HG03045 (cell line): ENCODE measurements around the gene MPPED2.

Source experiments
- ATAC-seq: cut with Tn5 transposase; IDR thresholded peaks from one replicate; pipeline ENCODE4 v1.9.1; 2021; ENCODE audit warnings: mild to moderate bottlenecking, moderate library complexity; ENCODE audit not compliant: unreplicated experiment

Gene MPPED2

DNA sequence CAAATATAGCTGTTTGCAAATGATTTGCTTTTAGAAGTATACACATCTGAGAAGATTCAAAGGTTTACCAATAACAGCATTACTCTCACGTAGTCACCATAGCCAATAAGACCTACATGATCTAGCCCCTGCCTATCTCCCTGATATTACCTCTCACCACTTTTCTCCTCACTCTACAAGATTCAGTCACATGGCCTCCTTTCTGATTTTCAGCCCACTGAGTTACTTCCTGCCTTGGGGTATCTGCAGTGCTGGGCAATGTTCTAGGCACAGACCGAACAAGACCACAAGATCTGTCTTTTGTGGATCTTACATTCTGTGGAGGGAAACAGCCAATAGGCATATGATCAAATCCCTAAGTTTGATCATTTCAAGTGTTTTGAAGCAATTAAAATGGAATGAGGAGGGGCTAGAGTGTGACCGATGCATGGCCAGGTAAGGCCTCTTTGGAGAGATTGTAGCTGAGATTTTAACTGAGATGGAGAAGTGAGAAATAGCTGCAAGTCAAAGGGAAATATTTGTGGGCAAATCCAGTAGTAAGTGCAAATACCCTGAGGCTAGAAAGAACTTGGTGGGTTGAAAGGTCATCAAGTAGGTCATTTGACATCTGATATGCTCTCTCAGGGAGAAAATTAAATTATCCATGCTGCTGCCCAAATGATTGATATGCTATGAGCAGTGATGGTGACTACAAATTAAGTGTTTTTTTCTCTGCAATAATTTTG, 220.2 kb downstream of the MPPED2 start:
- ATAC-seq, result no peak

DNA sequence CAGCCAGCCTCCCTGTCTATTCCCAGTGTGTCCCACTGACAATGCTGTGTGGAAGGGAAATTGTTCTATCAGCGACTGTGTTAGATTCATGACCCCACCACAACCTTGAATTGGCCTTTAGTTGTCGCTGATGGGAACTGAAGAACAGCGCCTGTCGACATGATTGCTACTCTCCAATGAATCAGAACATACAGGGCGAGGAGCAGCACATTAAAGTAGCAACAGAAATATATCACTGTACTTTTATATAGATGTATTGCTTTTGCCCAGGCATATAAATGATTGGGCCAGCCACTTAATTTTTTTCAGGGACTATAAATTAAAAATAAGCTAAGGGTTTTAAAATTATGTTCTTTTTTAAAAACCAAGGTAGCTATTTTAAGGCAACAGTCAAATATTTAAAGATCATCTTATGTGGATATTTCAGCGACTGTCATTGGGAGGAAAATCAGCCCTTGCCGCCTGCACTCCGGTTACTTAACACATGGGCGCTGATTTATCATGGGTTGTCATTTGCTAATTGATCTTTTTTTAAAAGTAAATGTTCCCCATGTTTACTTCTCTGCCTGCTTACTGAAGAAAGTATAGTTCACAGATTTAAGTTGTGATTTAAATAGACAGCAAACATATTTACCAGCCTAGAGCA, 221.2 kb downstream of the MPPED2 start:
- no peak for ATAC-seq

GRCh38 chr11:30364139-30364836, 221.9 kb downstream of the MPPED2 start:
- no peak for ATAC-seq

DNA sequence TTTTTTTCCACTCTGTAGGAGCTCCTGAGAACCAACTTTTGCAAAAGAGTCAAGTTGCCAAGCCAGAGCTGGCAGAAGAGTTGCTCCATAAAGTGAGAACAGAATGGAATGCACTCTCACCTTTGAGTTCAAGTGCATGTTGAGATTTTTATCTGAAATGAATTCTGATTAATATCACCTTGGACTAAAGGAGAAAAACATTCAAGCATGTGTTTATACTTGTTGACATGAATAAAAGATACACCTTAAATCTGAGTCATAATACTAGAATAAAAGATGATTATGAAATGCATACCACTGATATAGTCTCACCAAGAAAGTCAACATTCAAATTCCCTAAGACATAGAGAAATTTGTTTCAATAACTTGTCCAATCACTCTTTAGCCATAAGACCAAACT, 225.4 kb downstream of the MPPED2 start:
- ATAC-seq, result no peak
